Measurements from ENCODE around the gene ACOD1.

GRCh38 chr13:77000475-77000874, 52.2 kb downstream of the ACOD1 start:
- TF ChIP-seq NFATC3 (CRISPR knock-in tag; IDR thresholded peaks at IDR 0.05), result no peak
- no peak for TF ChIP-seq CTCF (CRISPR knock-in tag; IDR thresholded peaks at IDR 0.05)
- TF ChIP-seq ZNF598 (CRISPR knock-in tag; IDR thresholded peaks at IDR 0.05; ENCODE audit: borderline replicate concordance), result no peak
- no peak for TF ChIP-seq EHMT2 (IDR thresholded peaks at IDR 0.05; ENCODE audit: borderline replicate concordance, low read depth, low read length)
- TF ChIP-seq ARHGAP35 (CRISPR knock-in tag; IDR thresholded peaks at IDR 0.05; ENCODE audit: borderline replicate concordance), result no peak
